Upper lobe of left lung (tissue), 6 donors: ENCODE data around the gene OPCML. TPM values are rescaled to one million over a fixed set of nuclear protein-coding genes. Genes with fewer than 3 reads are reported as not detected.

Source experiments
- ATAC-seq, 2 donors: fragments of 200-7000 bp; cut with Tn5 transposase; one replicate each; pipeline ENCODE4 v1.9.1; 2022; ENCODE audit warnings: mild to moderate bottlenecking in 2 of 2, moderate library complexity in 2 of 2; ENCODE audit not compliant: low FRiP score in 2 of 2
- DNase-seq, 2 donors: peaks; one replicate each; pipeline ENCODE4 v3.0.0-alpha.2; 2019 to 2020
- H3K27ac ChIP-seq, 4 donors: fragments of 200-600 bp; sonication (generic); one replicate each; pipeline ENCODE4 v1.5.1; 2016 to 2019
- H3K27me3 ChIP-seq, 4 donors: fragments of 200-600 bp; sonication (generic); one replicate each; pipeline ENCODE4 v1.5.1; 2017 to 2019
- H3K36me3 ChIP-seq, 4 donors: fragments of 200-600 bp; sonication (generic); one replicate each; pipeline ENCODE4 v1.5.1; 2016 to 2019
- H3K4me1 ChIP-seq, 4 donors: fragments of 200-600 bp; sonication (generic); one replicate each; pipeline ENCODE4 v1.5.1; 2018 to 2019
- H3K4me3 ChIP-seq, 4 donors: fragments of 200-600 bp; sonication (generic); one replicate each; pipeline ENCODE4 v1.5.1; 2017 to 2019; ENCODE audit warnings: mild to moderate bottlenecking in 2 of 4, moderate library complexity in 1 of 4
- H3K9me3 ChIP-seq, 4 donors: fragments of 200-600 bp; sonication (generic); one replicate each; pipeline ENCODE4 v1.5.1; 2018 to 2019
- CTCF ChIP-seq, 6 experiments: fragments of 450-650 bp in 4 of 6; fragments of 200-600 bp in 2 of 6; sonication (generic) in 2 of 6; IDR thresholded peaks; one replicate each; pipeline ENCODE4 v1.5.1; 2016 to 2019; ENCODE audit warnings: antibody characterized with exemption in 6 of 6
- EP300 ChIP-seq, 4 donors: sonication (generic); formaldehyde crosslinking; IDR thresholded peaks; one replicate each; pipeline ENCODE4 v1.5.1; 2017; ENCODE audit warnings: antibody characterized with exemption in 4 of 4, control low read depth in 2 of 4
- POLR2A ChIP-seq, 4 donors: fragments of 450-650 bp; IDR thresholded peaks; one replicate each; pipeline ENCODE4 v1.5.1; 2016 to 2017; ENCODE audit warnings: antibody characterized with exemption in 4 of 4, mild to moderate bottlenecking in 2 of 4
- POLR2AphosphoS5 ChIP-seq, 2 donors: sonication (generic); formaldehyde crosslinking; IDR thresholded peaks; one replicate each; pipeline ENCODE4 v1.5.1; 2017; ENCODE audit warnings: antibody characterized with exemption in 2 of 2
- WGBS, 2 donors: methylation state at CpG; one replicate each; pipeline ENCODE4 v1.1.5; 2017 to 2018; 5-methylcytosine and 5-hydroxymethylcytosine counted together
- total RNA-seq, 6 donors: library from RNA; depleted of rRNA in 4 of 6; stranded (reverse); fragments of >200 nt in 4 of 6; gene quantifications; one replicate each; pipeline versions ENCODE4 v1.1.0 to v1.2.1, GENCODE V29; 2016 to 2021
- donor health status: DM: no; HTN: no; CAD: no; lungs with moderate emphysema.
- donor health status: DM: no; HTN: yes; CAD: no; lungs with severe emphysema.

OPCML gene
- total RNA-seq, 6 donors from 2014 or later = 0.10 TPM; not detected in 5

- H3K4me3 ChIP-seq = no peak overlapping the region
- no peak overlapping the region for H3K27ac ChIP-seq
- no peaks in the 10 kb centered on the region for H3K36me3 ChIP-seq
- no peaks in the 10 kb centered on the region for H3K4me1 ChIP-seq
- DNase-seq (no peak), ATAC-seq (no peak)
- TF ChIP-seq EP300 (IDR thresholded peaks at IDR 0.05) = no peak
- TF ChIP-seq POLR2A (IDR thresholded peaks at IDR 0.05) = no peak
- no peak for TF ChIP-seq CTCF (IDR thresholded peaks at IDR 0.05)
- no peak for TF ChIP-seq POLR2AphosphoS5 (IDR thresholded peaks at IDR 0.05)
- H3K9me3 ChIP-seq = no peaks in the 10 kb centered on the region
- 31 to 37% methylated on average over 3 of the region's 3 CpGs for WGBS, 2 donors
- no peaks in the 10 kb centered on the region for H3K27me3 ChIP-seq
Measured at GRCh38 chr11:133302056-133302455, 230.2 kb downstream of the OPCML start.

GRCh38 chr11:133300666-133301065, 231.6 kb downstream of the OPCML start:
- Histone ChIP-seq H3K27ac (no peak overlapping the region), H3K9me3 (no peaks in the 10 kb centered on the region), H3K4me3 (no peak overlapping the region), H3K36me3 (no peaks in the 10 kb centered on the region), H3K4me1 (no peaks in the 10 kb centered on the region), H3K27me3 (no peaks in the 10 kb centered on the region)
- ATAC-seq = no peak
- WGBS, 2 donors = 79 to 85% methylated on average over 3 of the region's 3 CpGs
- no peak for DNase-seq
- TF ChIP-seq POLR2AphosphoS5 (IDR thresholded peaks at IDR 0.05) = no peak
- no peak for TF ChIP-seq CTCF (IDR thresholded peaks at IDR 0.05)
- no peak for TF ChIP-seq EP300 (IDR thresholded peaks at IDR 0.05)
- TF ChIP-seq POLR2A (IDR thresholded peaks at IDR 0.05) = no peak

- H3K27ac ChIP-seq = no peak overlapping the region
- DNase-seq = no peak
- H3K36me3 ChIP-seq = no peaks in the 10 kb centered on the region
- TF ChIP-seq POLR2AphosphoS5 (IDR thresholded peaks at IDR 0.05) = no peak
- no peak for TF ChIP-seq EP300 (IDR thresholded peaks at IDR 0.05)
- no peak for TF ChIP-seq CTCF (IDR thresholded peaks at IDR 0.05)
- no peak for TF ChIP-seq POLR2A (IDR thresholded peaks at IDR 0.05)
- no peaks in the 10 kb centered on the region for H3K9me3 ChIP-seq
- WGBS, 2 donors = 64 to 74% methylated on average over 7 of the region's 7 CpGs
- H3K27me3 ChIP-seq = no peaks in the 10 kb centered on the region
- H3K4me3 ChIP-seq = no peak overlapping the region
- no peak for ATAC-seq
- no peaks in the 10 kb centered on the region for H3K4me1 ChIP-seq
Measured at GRCh38 chr11:133291780-133292179, 240.5 kb downstream of the OPCML start.

GRCh38 chr11:133285359-133285758, 246.9 kb downstream of the OPCML start:
- DNase-seq (no peak), ATAC-seq (no peak)
- Histone ChIP-seq H3K27ac (no peak overlapping the region), H3K27me3 (no peaks in the 10 kb centered on the region), H3K4me3 (no peak overlapping the region), H3K36me3 (no peaks in the 10 kb centered on the region), H3K4me1 (no peaks in the 10 kb centered on the region), H3K9me3 (no peaks in the 10 kb centered on the region)
- TF ChIP-seq EP300 (IDR thresholded peaks at IDR 0.05) (no peak), POLR2AphosphoS5 (IDR thresholded peaks at IDR 0.05) (no peak), POLR2A (IDR thresholded peaks at IDR 0.05) (no peak), CTCF (IDR thresholded peaks at IDR 0.05) (no peak)
- WGBS, 2 donors = 71% methylated on average over 6 of the region's 6 CpGs

GRCh38 chr11:133284156-133284555, 248.1 kb downstream of the OPCML start:
- Histone ChIP-seq H3K27ac (no peak overlapping the region), H3K4me3 (no peak overlapping the region), H3K36me3 (no peaks in the 10 kb centered on the region), H3K4me1 (no peaks in the 10 kb centered on the region), H3K9me3 (no peaks in the 10 kb centered on the region), H3K27me3 (no peaks in the 10 kb centered on the region)
- no peak for DNase-seq
- TF ChIP-seq EP300 (IDR thresholded peaks at IDR 0.05) (no peak), POLR2AphosphoS5 (IDR thresholded peaks at IDR 0.05) (no peak), POLR2A (IDR thresholded peaks at IDR 0.05) (no peak), CTCF (IDR thresholded peaks at IDR 0.05) (no peak)
- 67 to 70% methylated on average over 9 of the region's 9 CpGs for WGBS, 2 donors
- ATAC-seq = no peak
